Calu3 (cell line): ENCODE results near the gene KDM5A. TPM values are rescaled to one million over a fixed set of nuclear protein-coding genes. Genes with fewer than 3 reads are reported as not detected.
"Not testable (repeated sequence)": the region's sequence is repeated elsewhere in the genome, so short reads cannot be mapped to it uniquely, and the experiment has no call there.

ENCODE experiments used
- BruUV-seq: library from RNA; stranded (reverse); fragments of 400-500 nt; replicated peaks from 2 replicates; lab custom pipeline; 2021; lab: Mats Ljungman, UMichigan
- CTCF ChIA-PET: fragments of 300-600 bp; sonication (Branson Sonifier 250); formaldehyde crosslinking; loops from one replicate; lab custom pipeline; 2022; ENCODE audit warnings: antibody characterized with exemption; lab: Charles Lee
- DNase-seq: peaks from one replicate; pipeline ENCODE4 v3.0.0; 2022
- H3K27ac Mint-ChIP-seq: one replicate; pipeline ENCODE4 v1.8.0; 2022; ENCODE audit warnings: mixed read lengths; ENCODE audit not compliant: unreplicated experiment
- H3K27me3 Mint-ChIP-seq: one replicate; pipeline ENCODE4 v1.8.0; 2022; ENCODE audit warnings: mixed read lengths; ENCODE audit not compliant: unreplicated experiment
- H3K36me3 Mint-ChIP-seq: one replicate; pipeline ENCODE4 v1.8.0; 2022; ENCODE audit warnings: mild to moderate bottlenecking, moderate library complexity, mixed read lengths; ENCODE audit not compliant: insufficient read depth, unreplicated experiment
- H3K4me1 Mint-ChIP-seq: one replicate; pipeline ENCODE4 v1.8.0; 2022; ENCODE audit warnings: mild to moderate bottlenecking, low read depth, mixed read lengths; ENCODE audit not compliant: unreplicated experiment
- H3K4me3 Mint-ChIP-seq: one replicate; pipeline ENCODE4 v1.8.0; 2022; ENCODE audit warnings: mild to moderate bottlenecking, low read depth, moderate library complexity, mixed read lengths; ENCODE audit not compliant: unreplicated experiment
- H3K9me3 Mint-ChIP-seq: one replicate; pipeline ENCODE4 v1.8.0; 2022; ENCODE audit warnings: low read depth, mixed read lengths; ENCODE audit not compliant: unreplicated experiment
- intact Hi-C: fragments of 100-400 bp; cut with micrococcal nuclease; formaldehyde crosslinking; loops from one replicate; pipeline ENCODE4 v1.10.0; 2022; ENCODE audit not compliant: unreplicated experiment
- total RNA-seq: library from RNA; stranded (reverse); gene quantifications from 2 replicates; pipeline ENCODE4 v1.2.3, GENCODE V29; 2022
- TF ChIP-seq, protein P1 (sequence below): fragments of 200-600 bp; IDR thresholded peaks from one replicate; pipeline ENCODE4 v1.8.0; 2022; ENCODE audit warnings: antibody characterized with exemption; ENCODE audit not compliant: unreplicated experiment

The KDM5A gene
- total RNA-seq, 1 experiment from 2014 or later = 63.6 TPM

DNA sequence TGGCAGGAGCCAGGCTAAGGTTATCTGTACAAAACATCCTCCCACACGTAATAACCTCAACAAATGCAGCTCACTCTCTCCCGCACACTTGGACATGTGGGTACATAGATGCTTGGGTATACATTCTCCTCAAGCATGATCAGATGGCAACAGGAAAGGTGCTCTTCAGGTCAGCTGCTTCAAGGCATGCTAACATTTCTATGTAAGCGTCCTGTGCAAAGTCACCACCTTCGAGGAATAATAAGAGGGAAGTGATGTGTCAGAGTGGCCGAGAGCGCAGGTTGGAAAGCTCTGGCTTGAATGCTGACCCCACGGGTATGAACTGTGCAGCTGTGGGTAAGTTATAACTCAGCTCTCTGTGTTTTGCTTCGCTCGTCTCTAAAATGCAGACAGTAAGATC is 151.0 kb downstream of the KDM5A start:
- TF ChIP-seq, protein P1, sequence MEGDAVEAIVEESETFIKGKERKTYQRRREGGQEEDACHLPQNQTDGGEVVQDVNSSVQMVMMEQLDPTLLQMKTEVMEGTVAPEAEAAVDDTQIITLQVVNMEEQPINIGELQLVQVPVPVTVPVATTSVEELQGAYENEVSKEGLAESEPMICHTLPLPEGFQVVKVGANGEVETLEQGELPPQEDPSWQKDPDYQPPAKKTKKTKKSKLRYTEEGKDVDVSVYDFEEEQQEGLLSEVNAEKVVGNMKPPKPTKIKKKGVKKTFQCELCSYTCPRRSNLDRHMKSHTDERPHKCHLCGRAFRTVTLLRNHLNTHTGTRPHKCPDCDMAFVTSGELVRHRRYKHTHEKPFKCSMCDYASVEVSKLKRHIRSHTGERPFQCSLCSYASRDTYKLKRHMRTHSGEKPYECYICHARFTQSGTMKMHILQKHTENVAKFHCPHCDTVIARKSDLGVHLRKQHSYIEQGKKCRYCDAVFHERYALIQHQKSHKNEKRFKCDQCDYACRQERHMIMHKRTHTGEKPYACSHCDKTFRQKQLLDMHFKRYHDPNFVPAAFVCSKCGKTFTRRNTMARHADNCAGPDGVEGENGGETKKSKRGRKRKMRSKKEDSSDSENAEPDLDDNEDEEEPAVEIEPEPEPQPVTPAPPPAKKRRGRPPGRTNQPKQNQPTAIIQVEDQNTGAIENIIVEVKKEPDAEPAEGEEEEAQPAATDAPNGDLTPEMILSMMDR = no peak
- Mint-ChIP-seq H3K4me3 (no peak overlapping the region), H3K4me1 (no peaks in the 10 kb centered on the region), H3K36me3 (no peaks in the 10 kb centered on the region), H3K27me3 (peaks cover 17% of the 10 kb centered on the region), H3K9me3 (peaks cover 13% of the 10 kb centered on the region), H3K27ac (no peak overlapping the region)
- intact Hi-C loops = no loop called here
- DNase-seq = no peak
- no TSS peak for BruUV-seq
- CTCF ChIA-PET = no interaction called here

DNA sequence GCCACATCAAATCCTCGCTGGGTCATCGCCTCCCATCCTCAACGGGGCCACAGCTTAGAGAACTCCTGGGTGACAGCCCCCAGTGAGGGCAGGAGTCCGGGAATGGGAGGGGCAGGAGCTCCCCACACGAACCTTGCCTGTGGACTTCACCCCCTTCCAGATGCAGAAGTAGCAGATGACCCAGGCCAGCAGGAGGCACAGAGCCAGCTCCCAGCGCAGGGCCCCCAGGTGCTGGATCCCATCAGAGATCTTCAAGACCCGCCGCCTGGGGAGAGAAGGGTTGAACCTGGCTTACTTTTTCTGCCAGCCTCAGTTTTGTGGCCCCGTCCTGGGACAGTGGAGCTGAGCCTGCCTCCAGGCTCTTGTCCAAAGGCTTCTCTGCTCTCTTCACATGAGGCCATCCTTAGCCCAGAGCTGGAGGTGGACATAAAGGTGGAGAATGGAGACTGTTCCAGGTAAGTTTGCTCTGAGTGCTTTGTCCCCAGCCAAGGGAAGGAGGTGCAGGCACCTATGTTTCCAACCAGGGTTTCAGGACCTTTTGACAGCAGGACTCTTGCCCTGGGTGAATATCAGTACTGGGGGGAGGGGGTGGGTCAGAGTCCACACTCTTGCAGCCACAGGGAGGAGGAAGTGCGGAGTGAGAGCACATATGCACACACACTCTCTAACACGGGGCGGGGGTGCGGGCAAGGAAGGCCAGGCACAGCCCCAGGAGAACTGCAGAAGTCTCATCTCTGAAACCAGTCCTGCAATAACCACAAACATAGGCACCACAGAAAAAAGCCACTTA is 151.9 kb downstream of the KDM5A start:
- peaks cover 17% of the 10 kb centered on the region for H3K27me3 Mint-ChIP-seq
- H3K9me3 Mint-ChIP-seq = peaks cover 13% of the 10 kb centered on the region
- no peak overlapping the region for H3K4me3 Mint-ChIP-seq
- H3K36me3 Mint-ChIP-seq = no peaks in the 10 kb centered on the region
- BruUV-seq = no TSS peak
- CTCF ChIA-PET = no interaction called here
- intact Hi-C loops = no loop called here
- DNase-seq = no peak
- TF ChIP-seq, protein P1 = no peak
- no peak overlapping the region for H3K27ac Mint-ChIP-seq
- H3K4me1 Mint-ChIP-seq = no peaks in the 10 kb centered on the region

DNA sequence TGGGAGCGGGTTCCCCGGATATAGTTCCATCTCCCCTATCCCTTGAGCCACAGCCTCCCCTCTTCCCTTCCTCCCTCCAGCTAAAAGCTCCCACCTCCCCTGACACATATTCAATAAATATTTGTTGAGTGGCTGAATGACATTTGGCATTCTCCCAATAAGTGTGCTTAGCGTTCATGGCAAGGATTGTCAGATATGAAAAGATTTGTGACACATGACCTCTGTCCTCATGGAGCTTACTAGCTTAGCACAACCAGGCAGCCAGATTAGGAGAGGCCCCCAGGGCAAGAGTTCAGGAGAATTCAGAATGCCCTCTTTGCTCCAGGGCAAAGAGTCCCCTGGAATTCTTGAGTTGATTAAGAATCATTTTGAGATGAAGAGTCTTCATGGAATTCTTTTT is 152.7 kb downstream of the KDM5A start:
- no peaks in the 10 kb centered on the region for H3K36me3 Mint-ChIP-seq
- peaks cover 17% of the 10 kb centered on the region for H3K27me3 Mint-ChIP-seq
- intact Hi-C loops = no loop called here
- no peak overlapping the region for H3K4me3 Mint-ChIP-seq
- BruUV-seq = no TSS peak
- H3K4me1 Mint-ChIP-seq = no peaks in the 10 kb centered on the region
- TF ChIP-seq, protein P1 = no peak
- CTCF ChIA-PET = no interaction called here
- H3K9me3 Mint-ChIP-seq = peaks cover 13% of the 10 kb centered on the region
- no peak overlapping the region for H3K27ac Mint-ChIP-seq
- DNase-seq = no peak

DNA sequence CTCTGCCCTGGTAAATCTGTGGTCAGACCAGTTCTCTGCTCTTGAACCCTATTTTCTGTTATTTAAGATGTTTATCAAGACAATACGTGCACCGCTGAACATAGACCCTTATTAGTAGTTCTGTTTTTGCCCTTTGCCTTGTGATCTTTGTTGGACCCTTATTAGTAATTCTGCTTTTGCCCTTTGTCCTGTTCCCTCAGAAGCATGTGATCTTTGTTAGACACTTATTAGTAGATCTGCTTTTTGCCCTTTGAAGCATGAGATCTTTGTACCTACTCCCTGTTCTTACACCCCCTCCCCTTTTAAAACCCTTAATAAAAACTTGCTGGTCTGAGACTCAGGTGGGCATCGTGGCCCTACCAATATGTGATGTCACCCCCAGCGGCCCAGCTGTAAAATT is 153.2 kb downstream of the KDM5A start:
- peaks cover 13% of the 10 kb centered on the region for H3K9me3 Mint-ChIP-seq
- intact Hi-C loops, H3K36me3 Mint-ChIP-seq, H3K4me1 Mint-ChIP-seq, H3K4me3 Mint-ChIP-seq, CTCF ChIA-PET, BruUV-seq, H3K27ac Mint-ChIP-seq, DNase-seq: not testable (repeated sequence)
- peaks cover 17% of the 10 kb centered on the region for H3K27me3 Mint-ChIP-seq

DNA sequence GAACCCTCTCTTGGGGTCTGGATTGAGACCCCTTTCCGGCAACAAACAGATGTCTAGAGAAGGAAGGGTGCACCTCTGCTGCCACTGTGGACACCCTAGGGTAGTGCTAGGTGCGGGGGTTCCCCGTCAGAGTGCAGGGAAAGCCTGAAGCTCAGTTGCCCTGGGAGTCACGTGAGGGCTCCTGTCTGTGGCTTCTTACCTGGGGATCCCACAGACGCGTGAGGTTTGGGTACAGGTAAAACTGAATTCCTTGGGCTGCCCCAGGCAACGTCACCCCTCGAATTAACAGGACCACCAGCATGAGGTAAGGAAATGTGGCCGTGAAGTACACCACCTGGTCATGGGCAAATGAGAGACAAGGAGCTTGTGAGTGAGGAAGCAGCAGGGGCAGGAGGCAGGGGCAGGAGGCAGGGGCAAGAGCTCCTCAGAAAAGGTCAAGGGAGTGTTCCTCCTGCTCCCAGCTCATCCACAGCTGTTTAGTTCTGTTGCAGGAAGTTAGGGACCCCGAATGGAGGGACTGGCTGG is 154.2 kb downstream of the KDM5A start:
- Mint-ChIP-seq H3K36me3 (no peaks in the 10 kb centered on the region), H3K9me3 (peaks cover 12% of the 10 kb centered on the region), H3K27me3 (peaks cover 24% of the 10 kb centered on the region), H3K27ac (no peak overlapping the region), H3K4me3 (no peak overlapping the region), H3K4me1 (no peaks in the 10 kb centered on the region)
- no peak for DNase-seq
- BruUV-seq = no TSS peak
- TF ChIP-seq, protein P1 = no peak
- CTCF ChIA-PET = no interaction called here
- intact Hi-C loops = no loop called here
